SK-N-SH (cell line): Measurements from ENCODE around the gene RAB6A. TPM values are rescaled to one million over a fixed set of nuclear protein-coding genes. Genes with fewer than 3 reads are reported as not detected.

Source experiments
- CTCF ChIA-PET: fragments of 300-600, 350-600 bp; formaldehyde crosslinking; extraction: SDS; loops from one replicate; lab custom pipeline; 2021; lab: Yijun Ruan, JAX
- POLR2A ChIA-PET: fragments of 350-600 bp; sonication (Branson Sonifier 250); formaldehyde crosslinking; extraction: SDS; loops from one replicate; lab custom pipeline; 2020; ENCODE audit warnings: antibody characterized with exemption, inconsistent platforms; lab: Yijun Ruan, JAX
- DNase-seq: peaks from one replicate; pipeline ENCODE4 v3.0.0; 2012
- H2AFZ ChIP-seq: fragments of 200-600 bp; sonication (generic); 2 replicates; pipeline ENCODE4 v1.8.1; 2016; ENCODE audit warnings: antibody characterized with exemption, mild to moderate bottlenecking, low read depth
- H3F3A ChIP-seq: fragments of 200-600 bp; sonication (generic); replicated peaks from 2 replicates; pipeline ENCODE3; 2016; ENCODE audit warnings: antibody characterized with exemption, mild to moderate bottlenecking; ENCODE audit not compliant: insufficient read depth
- H3K27ac ChIP-seq, 2 experiments: fragments of 200-500 bp in 1 of 2; fragments of 200-600 bp in 1 of 2; sonication (Bioruptor generic) in 1 of 2; sonication (generic), shearing (Covaris generic) in 1 of 2; 2 replicates each; pipeline versions ENCODE4 v1.5.1 to v1.6.1; 2014 to 2016; ENCODE audit warnings: low read depth in 2 of 2, inconsistent platforms in 1 of 2, low read length in 1 of 2, mild to moderate bottlenecking in 1 of 2, mixed read lengths in 1 of 2
- H3K27me3 ChIP-seq: fragments of 200-600 bp; sonication (generic), shearing (Covaris generic); 2 replicates; pipeline ENCODE4 v1.6.1; 2016; ENCODE audit warnings: mixed run types; ENCODE audit not compliant: insufficient read depth
- H3K36me3 ChIP-seq, 2 experiments: fragments of 200-500 bp in 1 of 2; fragments of 200-600 bp in 1 of 2; sonication (Bioruptor generic) in 1 of 2; sonication (generic) in 1 of 2; replicated peaks in 1 of 2; 2 replicates each; pipeline versions ENCODE3 to v1.5.1; 2014 to 2016; ENCODE audit warnings: low read length in 1 of 2, mild to moderate bottlenecking in 1 of 2; ENCODE audit not compliant: insufficient read depth in 2 of 2, control insufficient read depth in 1 of 2
- H3K4me1 ChIP-seq, 2 experiments: fragments of 200-500 bp in 1 of 2; fragments of 200-600 bp in 1 of 2; sonication (Bioruptor generic) in 1 of 2; sonication (generic), shearing (Covaris generic) in 1 of 2; 2 replicates each; pipeline versions ENCODE4 v1.5.1 to v1.6.1; 2014 to 2016; ENCODE audit warnings: low read depth in 1 of 2, low read length in 1 of 2, mixed run types in 1 of 2; ENCODE audit not compliant: insufficient read depth in 2 of 2, control insufficient read depth in 1 of 2
- H3K4me2 ChIP-seq: fragments of 200-600 bp; sonication (generic), shearing (Covaris generic); 2 replicates; pipeline ENCODE4 v1.6.1; 2017; ENCODE audit warnings: mixed run types
- H3K4me3 ChIP-seq, 2 experiments: fragments of 200-500 bp in 1 of 2; fragments of 200-600 bp in 1 of 2; sonication (Bioruptor generic) in 1 of 2; sonication (generic), shearing (Covaris generic) in 1 of 2; 2 replicates each; pipeline versions ENCODE4 v1.5.1 to v1.8.1; 2014 to 2016; ENCODE audit warnings: low read depth in 2 of 2, inconsistent platforms in 1 of 2, low read length in 1 of 2, mild to moderate bottlenecking in 1 of 2, mixed read lengths in 1 of 2, moderate library complexity in 1 of 2
- H3K79me2 ChIP-seq: fragments of 200-600 bp; sonication (generic); 2 replicates; pipeline ENCODE4 v1.8.1; 2017; ENCODE audit warnings: mild to moderate bottlenecking; ENCODE audit not compliant: insufficient read depth
- H3K9ac ChIP-seq: fragments of 200-600 bp; sonication (generic); 2 replicates; pipeline ENCODE4 v1.6.1; 2017; ENCODE audit warnings: mixed run types
- H3K9me2 ChIP-seq: fragments of 200-600 bp; sonication (generic); 2 replicates; pipeline ENCODE4 v1.6.1; 2017; ENCODE audit warnings: mixed run types
- H3K9me3 ChIP-seq: fragments of 200-600 bp; sonication (generic); 2 replicates; pipeline ENCODE4 v1.6.1; 2017; ENCODE audit warnings: mixed run types, mild to moderate bottlenecking, moderate library complexity
- H4K20me1 ChIP-seq: fragments of 200-600 bp; sonication (generic); 2 replicates; pipeline ENCODE4 v1.6.1; 2017; ENCODE audit warnings: mild to moderate bottlenecking, mixed run types; ENCODE audit not compliant: insufficient read depth
- CHD2 ChIP-seq: fragments of 150-350 bp; IDR thresholded peaks from 2 replicates; pipeline ENCODE4 v1.6.1; 2018; ENCODE audit warnings: low read length; ENCODE audit not compliant: partially characterized antibody
- CTCF ChIP-seq: fragments of 200-600 bp; sonication (generic); IDR thresholded peaks from 2 replicates; pipeline ENCODE4 v1.6.1; 2017; ENCODE audit warnings: antibody characterized with exemption, mild to moderate bottlenecking, moderate library complexity
- ELF1 ChIP-seq: IDR thresholded peaks from 2 replicates; pipeline ENCODE4 v1.4.0; 2012
- GATA2 ChIP-seq: sonication (generic); formaldehyde crosslinking; IDR thresholded peaks from 2 replicates; pipeline ENCODE4 v1.5.0; 2020; ENCODE audit warnings: mild to moderate bottlenecking, missing genetic modification reagents
- JUND ChIP-seq: IDR thresholded peaks from 2 replicates; pipeline ENCODE4 v1.4.0; 2012
- MAX ChIP-seq: IDR thresholded peaks from 2 replicates; pipeline ENCODE4 v1.4.0; 2012; ENCODE audit warnings: low read depth
- NRF1 ChIP-seq: IDR thresholded peaks from 2 replicates; pipeline ENCODE4 v1.6.1; 2012; ENCODE audit warnings: low read depth, mild to moderate bottlenecking, low read length
- PBX3 ChIP-seq: IDR thresholded peaks from 2 replicates; pipeline ENCODE4; 2012
- RAD21 ChIP-seq: IDR thresholded peaks from 2 replicates; pipeline ENCODE4 v1.6.1; 2012; ENCODE audit warnings: mild to moderate bottlenecking, low read length
- RXRA ChIP-seq: IDR thresholded peaks from 2 replicates; pipeline ENCODE4 v1.4.0; 2012; ENCODE audit warnings: low read depth, mild to moderate bottlenecking, borderline replicate concordance
- SMC3 ChIP-seq: IDR thresholded peaks from 2 replicates; pipeline ENCODE4 v1.6.1; 2012; ENCODE audit warnings: low read depth, low read length, improper control_type of control experiment
- TCF12 ChIP-seq: IDR thresholded peaks from 2 replicates; pipeline ENCODE4 v1.4.0; 2012
- YY1 ChIP-seq: IDR thresholded peaks from 2 replicates; pipeline ENCODE4 v1.4.0; 2012; ENCODE audit warnings: low read depth, mild to moderate bottlenecking
- WGBS: methylation state at CpG from one replicate; pipeline ENCODE4 v1.1.6; 2017; ENCODE audit warnings: low lambda C conversion rate; 5-methylcytosine and 5-hydroxymethylcytosine counted together
- polyA plus RNA-seq, 3 experiments: library from polyadenylated mRNA; depleted of rRNA; stranded (reverse); fragments of >200 nt; gene quantifications; 2 replicates each; pipeline ENCODE4 v1.2.3, GENCODE V29; 2012
- TF ChIP-seq, protein P1 (sequence below): fragments of 150-350 bp; IDR thresholded peaks from 2 replicates; pipeline ENCODE4 v1.6.1; 2017; ENCODE audit warnings: antibody characterized with exemption, low read length, low read depth, borderline replicate concordance
- TF ChIP-seq, protein P2 (sequence below): IDR thresholded peaks from 2 replicates; pipeline ENCODE4 v1.4.0; 2012; ENCODE audit warnings: low read depth, borderline replicate concordance

The RAB6A gene
- polyA plus RNA-seq, 1 of the 3 experiments (the other 2 are of a cell fraction): 39.1 TPM

- Histone ChIP-seq H3K4me2 (no peak overlapping the region), H3K4me3 (no peak overlapping the region), H3K36me3 (no peaks in the 10 kb centered on the region), H3K9me3 (no peaks in the 10 kb centered on the region), H3K27me3 (no peaks in the 10 kb centered on the region), H3K9me2 (no peaks in the 10 kb centered on the region), H3K4me1 (peaks cover 0 to 2% of the 10 kb centered on the region in 2 experiments; a peak in 1 of 4 replicates), H4K20me1 (no peaks in the 10 kb centered on the region), H3K9ac (no peak overlapping the region), H2AFZ (no peak overlapping the region), H3K27ac (no peak overlapping the region), H3K79me2 (no peaks in the 10 kb centered on the region), H3F3A (no peaks in the 10 kb centered on the region)
- ChIA-PET POLR2A (no interaction called here), CTCF (interaction anchor here (0.6 to 1.5 kb wide), 5 partner anchors 24 to 305 kb away, joined by 3 to 4 read pairs (median 3); no protein-coding TSS in a partner anchor)
- DNase-seq: no peak
- WGBS: 89% methylated on average over 1 of the region's 8 CpGs
- TF ChIP-seq YY1: no peak
- no peak for TF ChIP-seq JUND
- no peak for TF ChIP-seq RAD21
- no peak for TF ChIP-seq MAX
- no peak for TF ChIP-seq CHD2
- no peak for TF ChIP-seq PBX3
- no peak for TF ChIP-seq SMC3
- TF ChIP-seq GATA2 (CRISPR knock-in tag): no peak
- TF ChIP-seq RXRA: no peak
- TF ChIP-seq, protein P1, sequence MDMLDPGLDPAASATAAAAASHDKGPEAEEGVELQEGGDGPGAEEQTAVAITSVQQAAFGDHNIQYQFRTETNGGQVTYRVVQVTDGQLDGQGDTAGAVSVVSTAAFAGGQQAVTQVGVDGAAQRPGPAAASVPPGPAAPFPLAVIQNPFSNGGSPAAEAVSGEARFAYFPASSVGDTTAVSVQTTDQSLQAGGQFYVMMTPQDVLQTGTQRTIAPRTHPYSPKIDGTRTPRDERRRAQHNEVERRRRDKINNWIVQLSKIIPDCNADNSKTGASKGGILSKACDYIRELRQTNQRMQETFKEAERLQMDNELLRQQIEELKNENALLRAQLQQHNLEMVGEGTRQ: no peak
- no peak for TF ChIP-seq CTCF
- TF ChIP-seq, protein P2, sequence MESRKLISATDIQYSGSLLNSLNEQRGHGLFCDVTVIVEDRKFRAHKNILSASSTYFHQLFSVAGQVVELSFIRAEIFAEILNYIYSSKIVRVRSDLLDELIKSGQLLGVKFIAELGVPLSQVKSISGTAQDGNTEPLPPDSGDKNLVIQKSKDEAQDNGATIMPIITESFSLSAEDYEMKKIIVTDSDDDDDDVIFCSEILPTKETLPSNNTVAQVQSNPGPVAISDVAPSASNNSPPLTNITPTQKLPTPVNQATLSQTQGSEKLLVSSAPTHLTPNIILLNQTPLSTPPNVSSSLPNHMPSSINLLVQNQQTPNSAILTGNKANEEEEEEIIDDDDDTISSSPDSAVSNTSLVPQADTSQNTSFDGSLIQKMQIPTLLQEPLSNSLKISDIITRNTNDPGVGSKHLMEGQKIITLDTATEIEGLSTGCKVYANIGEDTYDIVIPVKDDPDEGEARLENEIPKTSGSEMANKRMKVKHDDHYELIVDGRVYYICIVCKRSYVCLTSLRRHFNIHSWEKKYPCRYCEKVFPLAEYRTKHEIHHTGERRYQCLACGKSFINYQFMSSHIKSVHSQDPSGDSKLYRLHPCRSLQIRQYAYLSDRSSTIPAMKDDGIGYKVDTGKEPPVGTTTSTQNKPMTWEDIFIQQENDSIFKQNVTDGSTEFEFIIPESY: no peak
- no peak for TF ChIP-seq TCF12
- TF ChIP-seq NRF1: no peak
- TF ChIP-seq ELF1: no peak
- TF ChIP-seq, all 33 proteins: peak for 0
These were observed 105.2 kb downstream of the RAB6A start for GRCh38 chr11:73655686-73656085.
